ENCODE data around the gene NEIL1. TPM values are rescaled to one million over a fixed set of nuclear protein-coding genes. Genes with fewer than 3 reads are reported as not detected.
A peak's percentile ranks its signal among the peaks of the same experiment; 100 is the strongest.
"Not testable (repeated sequence)": the region's sequence is repeated elsewhere in the genome, so short reads cannot be mapped to it uniquely, and the experiment has no call there.

Gene NEIL1
- total and polyA plus RNA-seq, 12 donors: 4.1 to 41.6 (median 8.1) TPM

- Histone ChIP-seq H3K4me1 (peaks cover 5 to 43% (median 18%) of the 10 kb centered on the region in 9 donors), H3K27me3 (peaks cover 0 to 37% (median 0%) of the 10 kb centered on the region in 7 donors), H3K27ac (peak overlapping the region in 9 of 10 donors; percentile 56 to 83 (median 74)), H3K4me3 (peak overlapping the region; percentile 71 to 99 (median 88)), H3K9me3 (peaks cover 0 to 7% (median 0%) of the 10 kb centered on the region in 11 donors), H3K36me3 (no peaks in the 10 kb centered on the region)
- TF ChIP-seq, protein P1, sequence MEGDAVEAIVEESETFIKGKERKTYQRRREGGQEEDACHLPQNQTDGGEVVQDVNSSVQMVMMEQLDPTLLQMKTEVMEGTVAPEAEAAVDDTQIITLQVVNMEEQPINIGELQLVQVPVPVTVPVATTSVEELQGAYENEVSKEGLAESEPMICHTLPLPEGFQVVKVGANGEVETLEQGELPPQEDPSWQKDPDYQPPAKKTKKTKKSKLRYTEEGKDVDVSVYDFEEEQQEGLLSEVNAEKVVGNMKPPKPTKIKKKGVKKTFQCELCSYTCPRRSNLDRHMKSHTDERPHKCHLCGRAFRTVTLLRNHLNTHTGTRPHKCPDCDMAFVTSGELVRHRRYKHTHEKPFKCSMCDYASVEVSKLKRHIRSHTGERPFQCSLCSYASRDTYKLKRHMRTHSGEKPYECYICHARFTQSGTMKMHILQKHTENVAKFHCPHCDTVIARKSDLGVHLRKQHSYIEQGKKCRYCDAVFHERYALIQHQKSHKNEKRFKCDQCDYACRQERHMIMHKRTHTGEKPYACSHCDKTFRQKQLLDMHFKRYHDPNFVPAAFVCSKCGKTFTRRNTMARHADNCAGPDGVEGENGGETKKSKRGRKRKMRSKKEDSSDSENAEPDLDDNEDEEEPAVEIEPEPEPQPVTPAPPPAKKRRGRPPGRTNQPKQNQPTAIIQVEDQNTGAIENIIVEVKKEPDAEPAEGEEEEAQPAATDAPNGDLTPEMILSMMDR (IDR thresholded peaks at IDR 0.05): no peak
- WGBS, 2 donors: 0% methylated on average over 64 to 65 of the region's 65 CpGs
- DNase-seq: peak; percentile 74 to 75
- intact Hi-C loops (cut with DNase I): no loop called here
- ATAC-seq: peak; percentile 67 to 88 (median 81)
Measured at GRCh38 chr15:75347222-75348033, 589 bp downstream of the NEIL1 start.

- peaks cover 0 to 37% (median 0%) of the 10 kb centered on the region in 7 donors for H3K27me3 ChIP-seq
- peaks cover 0 to 7% (median 0%) of the 10 kb centered on the region in 11 donors for H3K9me3 ChIP-seq
- peak overlapping the region in 9 of 10 donors; percentile 56 to 83 (median 74) for H3K27ac ChIP-seq
- TF ChIP-seq, protein P1 (IDR thresholded peaks at IDR 0.05): no peak
- H3K36me3 ChIP-seq: no peaks in the 10 kb centered on the region
- peak; percentile 36 to 57 (median 46) for ATAC-seq
- H3K4me3 ChIP-seq: peak overlapping the region; percentile 71 to 99 (median 88)
- 0 to 1% methylated on average over 26 to 45 of the region's 45 CpGs for WGBS, 2 donors
- DNase-seq: no peak
- peaks cover 5 to 43% (median 18%) of the 10 kb centered on the region in 9 donors for H3K4me1 ChIP-seq
- intact Hi-C loops (cut with DNase I): no loop called here
Measured at GRCh38 chr15:75348034-75348561, 1.3 kb downstream of the NEIL1 start.

DNA sequence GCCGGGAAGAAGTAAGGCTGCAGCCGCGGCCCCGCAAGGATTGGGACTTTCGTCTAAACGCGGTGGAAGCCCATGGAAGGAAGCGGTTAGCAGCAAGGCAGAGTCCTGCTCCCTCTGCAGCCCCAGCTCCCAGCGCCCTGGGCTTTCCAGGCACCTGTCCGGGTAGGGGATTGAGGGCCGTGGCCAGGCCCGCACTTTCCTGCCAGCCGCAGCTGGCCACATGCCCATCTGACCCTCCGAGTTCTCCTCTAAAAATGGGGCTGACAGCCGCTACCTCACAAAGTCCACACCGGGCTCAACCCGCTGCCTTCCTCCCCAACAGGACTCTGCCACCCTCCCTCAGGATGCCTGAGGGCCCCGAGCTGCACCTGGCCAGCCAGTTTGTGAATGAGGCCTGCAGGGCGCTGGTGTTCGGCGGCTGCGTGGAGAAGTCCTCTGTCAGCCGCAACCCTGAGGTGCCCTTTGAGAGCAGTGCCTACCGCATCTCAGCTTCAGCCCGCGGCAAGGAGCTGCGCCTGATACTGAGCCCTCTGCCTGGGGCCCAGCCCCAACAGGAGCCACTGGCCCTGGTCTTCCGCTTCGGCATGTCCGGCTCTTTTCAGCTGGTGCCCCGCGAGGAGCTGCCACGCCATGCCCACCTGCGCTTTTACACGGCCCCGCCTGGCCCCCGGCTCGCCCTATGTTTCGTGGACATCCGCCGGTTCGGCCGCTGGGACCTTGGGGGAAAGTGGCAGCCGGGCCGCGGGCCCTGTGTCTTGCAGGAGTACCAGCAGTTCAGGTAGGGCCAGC, 1.9 kb downstream of the NEIL1 start:
- peaks cover 0 to 5% (median 0%) of the 10 kb centered on the region in 9 donors for H3K36me3 ChIP-seq
- peaks cover 5 to 43% (median 18%) of the 10 kb centered on the region in 9 donors for H3K4me1 ChIP-seq
- DNase-seq (no peak), ATAC-seq (peak in 7 of 8 donors; percentile 10 to 22 (median 15))
- TF ChIP-seq, protein P1 (IDR thresholded peaks at IDR 0.05): no peak
- H3K9me3 ChIP-seq: peaks cover 0 to 7% (median 0%) of the 10 kb centered on the region in 11 donors
- peak overlapping the region; percentile 71 to 99 (median 88) for H3K4me3 ChIP-seq
- peak overlapping the region in 3 of 10 donors; percentile 74 to 83 (median 76) for H3K27ac ChIP-seq
- peaks cover 0 to 37% (median 0%) of the 10 kb centered on the region in 7 donors for H3K27me3 ChIP-seq
- intact Hi-C loops (cut with DNase I): no loop called here
- WGBS, 2 donors: 36 to 38% methylated on average over 46 of the region's 46 CpGs

DNA sequence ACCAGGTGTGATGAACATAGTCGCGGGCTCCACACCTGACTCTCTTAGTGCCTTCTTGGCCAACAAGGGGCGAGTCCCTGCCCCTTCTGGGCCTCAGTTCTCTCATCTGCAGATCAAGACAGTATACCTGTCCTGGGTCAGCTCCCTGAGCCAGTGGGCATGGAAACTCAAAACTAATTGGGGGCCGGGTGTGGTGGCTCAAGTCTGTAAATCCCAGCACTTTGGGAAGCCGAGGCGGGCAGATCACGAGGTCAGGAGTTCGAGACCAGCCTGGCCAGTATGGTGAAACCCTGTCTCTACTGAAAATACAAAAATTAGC, 2.5 kb downstream of the NEIL1 start:
- Histone ChIP-seq H3K4me3 (peak overlapping the region in 1 of 10 donors; percentile 76), H3K36me3 (peaks cover 0 to 11% (median 0%) of the 10 kb centered on the region in 9 donors), H3K4me1 (peaks cover 5 to 38% (median 18%) of the 10 kb centered on the region in 9 donors), H3K27me3 (peaks cover 0 to 37% (median 0%) of the 10 kb centered on the region in 7 donors)
- intact Hi-C loops (cut with DNase I); H3K27ac ChIP-seq; H3K9me3 ChIP-seq; ATAC-seq; DNase-seq: not testable (repeated sequence)
- 89 to 93% methylated on average over 8 of the region's 8 CpGs for WGBS, 2 donors

Data from heart right ventricle (tissue), 16 donors.